Pericardium fibroblast (primary cell): ENCODE measurements around the gene PEX3. TPM values are rescaled to one million over a fixed set of nuclear protein-coding genes. Genes with fewer than 3 reads are reported as not detected.

Source experiments
- total RNA-seq: library from RNA; depleted of rRNA; stranded (reverse); fragments of >200 nt; gene quantifications from 2 replicates; pipeline ENCODE4 v1.2.3, GENCODE V29; 2015

The PEX3 gene
- 8.8 and 10.9 TPM in 2 replicates for total RNA-seq

GRCh38 chr6:143450453-143451371 is at the start of gene PEX3, which contains the start of gene ADAT2:
Gene PEX3, plus strand, starts transcription at chr6:143450805. Its CDS starts 238 bp downstream, at chr6:143451043.
Gene ADAT2, minus strand, starts transcription at chr6:143450695. Its CDS starts 37 bp downstream, at chr6:143450658.

GRCh38 chr6:143510991-143511891 is 60.6 kb downstream of the PEX3 start, which contains the start of gene FUCA2:
Gene FUCA2, minus strand, starts transcription at chr6:143511720. Its CDS starts 86 bp downstream, at chr6:143511634.

Other genes with a start within 250 kb of the PEX3 start
- gene ADAT2, start 110 bp upstream of the PEX3 start, total RNA-seq: 1.5 and 1.6 TPM in 2 replicates
- 52.9 and 68.8 TPM in 2 replicates for gene FUCA2, start 60.9 kb downstream of the PEX3 start, total RNA-seq
- gene PHACTR2, start 227.2 kb downstream of the PEX3 start, total RNA-seq: 33.5 and 65.1 TPM in 2 replicates